Neutrophil (primary cell): Measurements from ENCODE around the gene TP63.

Experiments
- H3K27ac ChIP-seq: fragments of 200-600 bp; sonication (generic); 2 replicates; pipeline ENCODE4 v1.5.1; 2016; ENCODE audit warnings: mild to moderate bottlenecking, moderate library complexity
- H3K27me3 ChIP-seq: fragments of 200-600 bp; sonication (generic); 2 replicates; pipeline ENCODE4 v1.6.0; 2016; ENCODE audit warnings: mild to moderate bottlenecking
- H3K36me3 ChIP-seq: fragments of 200-600 bp; sonication (generic); 2 replicates; pipeline ENCODE4 v1.5.1; 2017
- H3K4me1 ChIP-seq, 2 experiments: fragments of 200-600 bp in 1 of 2; sonication (generic) in 1 of 2; 1 replicate in 1 of 2; 2 replicates in 1 of 2; pipeline versions ENCODE4 v1.5.1 to v1.6.1; 2013 to 2016; ENCODE audit warnings: low read depth in 1 of 2, low read length in 1 of 2, mild to moderate bottlenecking in 1 of 2, moderate library complexity in 1 of 2; ENCODE audit not compliant: control insufficient read depth in 1 of 2, insufficient read depth in 1 of 2
- H3K4me3 ChIP-seq, 2 experiments: fragments of 200-600 bp in 1 of 2; sonication (generic) in 1 of 2; 1 replicate in 1 of 2; 2 replicates in 1 of 2; pipeline ENCODE4 v1.5.1; 2013 to 2016; ENCODE audit warnings: low read depth in 1 of 2, low read length in 1 of 2, mild to moderate bottlenecking in 1 of 2, moderate library complexity in 1 of 2
- H3K9me3 ChIP-seq: fragments of 200-600 bp; sonication (generic); 2 replicates; pipeline ENCODE4 v1.5.1; 2016
- TF ChIP-seq, protein P1 (sequence below): fragments of 200-600 bp; sonication (generic); IDR thresholded peaks from 2 replicates; pipeline ENCODE4 v1.5.1; 2016; ENCODE audit warnings: antibody characterized with exemption

The TP63 gene

DNA sequence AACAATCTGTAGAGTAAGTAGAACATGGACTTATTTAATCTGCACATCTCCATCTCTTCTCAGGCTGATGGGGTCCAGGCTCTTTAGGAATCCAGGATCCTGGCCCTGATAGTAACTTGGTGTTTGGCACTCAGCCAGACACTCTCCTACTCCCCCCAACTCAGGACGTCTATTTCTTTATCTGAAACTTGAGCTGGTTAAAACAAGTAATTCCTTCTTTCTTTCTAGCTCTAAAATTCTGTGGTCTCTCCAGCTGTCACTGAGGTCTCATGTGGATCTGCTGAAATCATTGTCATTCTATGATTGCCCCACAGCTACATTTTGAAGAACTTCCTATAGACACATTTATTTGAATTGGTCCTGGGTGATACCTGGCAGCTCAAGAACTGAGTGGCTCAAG is 59.0 kb downstream of the TP63 start:
- no peak overlapping the region for H3K4me3 ChIP-seq
- H3K27me3 ChIP-seq: no peaks in the 10 kb centered on the region
- no peaks in the 10 kb centered on the region for H3K36me3 ChIP-seq
- no peak overlapping the region for H3K27ac ChIP-seq
- no peaks in the 10 kb centered on the region for H3K9me3 ChIP-seq
- TF ChIP-seq, protein P1, sequence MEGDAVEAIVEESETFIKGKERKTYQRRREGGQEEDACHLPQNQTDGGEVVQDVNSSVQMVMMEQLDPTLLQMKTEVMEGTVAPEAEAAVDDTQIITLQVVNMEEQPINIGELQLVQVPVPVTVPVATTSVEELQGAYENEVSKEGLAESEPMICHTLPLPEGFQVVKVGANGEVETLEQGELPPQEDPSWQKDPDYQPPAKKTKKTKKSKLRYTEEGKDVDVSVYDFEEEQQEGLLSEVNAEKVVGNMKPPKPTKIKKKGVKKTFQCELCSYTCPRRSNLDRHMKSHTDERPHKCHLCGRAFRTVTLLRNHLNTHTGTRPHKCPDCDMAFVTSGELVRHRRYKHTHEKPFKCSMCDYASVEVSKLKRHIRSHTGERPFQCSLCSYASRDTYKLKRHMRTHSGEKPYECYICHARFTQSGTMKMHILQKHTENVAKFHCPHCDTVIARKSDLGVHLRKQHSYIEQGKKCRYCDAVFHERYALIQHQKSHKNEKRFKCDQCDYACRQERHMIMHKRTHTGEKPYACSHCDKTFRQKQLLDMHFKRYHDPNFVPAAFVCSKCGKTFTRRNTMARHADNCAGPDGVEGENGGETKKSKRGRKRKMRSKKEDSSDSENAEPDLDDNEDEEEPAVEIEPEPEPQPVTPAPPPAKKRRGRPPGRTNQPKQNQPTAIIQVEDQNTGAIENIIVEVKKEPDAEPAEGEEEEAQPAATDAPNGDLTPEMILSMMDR: no peak
- peaks cover 15 to 20% of the 10 kb centered on the region in 2 experiments for H3K4me1 ChIP-seq

DNA sequence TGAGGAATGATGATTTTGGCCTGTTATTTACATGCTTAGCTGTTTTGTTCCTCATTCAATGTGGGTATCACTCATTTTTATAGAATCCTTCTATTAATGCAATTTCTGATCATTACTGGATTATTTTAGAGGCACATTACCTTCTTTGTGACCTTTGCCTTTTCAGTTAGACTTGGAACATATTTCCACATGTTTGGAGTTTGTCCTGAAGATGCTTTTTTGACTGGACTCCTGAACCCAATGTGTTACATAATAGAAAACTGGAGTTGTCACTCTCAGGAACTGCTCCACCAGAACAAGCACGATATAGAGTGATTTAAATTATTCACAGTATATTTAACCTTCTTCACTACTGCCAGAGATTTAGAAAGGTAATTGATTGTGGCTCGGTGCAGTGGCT is 59.5 kb downstream of the TP63 start:
- no peaks in the 10 kb centered on the region for H3K27me3 ChIP-seq
- TF ChIP-seq, protein P1: no peak
- peaks cover 15 to 20% of the 10 kb centered on the region in 2 experiments for H3K4me1 ChIP-seq
- H3K36me3 ChIP-seq: no peaks in the 10 kb centered on the region
- no peaks in the 10 kb centered on the region for H3K9me3 ChIP-seq
- H3K27ac ChIP-seq: no peak overlapping the region
- H3K4me3 ChIP-seq: no peak overlapping the region

DNA sequence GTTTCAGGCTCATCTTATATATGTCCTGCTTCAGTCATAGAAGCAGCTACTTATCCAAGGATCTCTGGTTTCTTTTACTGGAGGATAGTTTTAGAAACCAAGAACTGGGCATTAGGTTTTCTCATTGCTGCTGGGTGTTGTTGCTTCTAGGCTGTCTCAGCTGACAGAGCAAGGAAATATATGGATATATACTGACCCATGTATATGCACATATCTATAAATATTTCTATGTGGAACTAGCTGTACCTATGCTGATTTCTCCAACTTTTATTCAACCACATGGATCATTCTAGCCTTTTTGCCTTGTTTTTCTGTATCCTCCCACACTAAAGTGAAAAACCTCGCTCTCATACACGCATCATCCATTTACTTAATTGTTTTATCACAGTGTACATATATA is 64.2 kb downstream of the TP63 start:
- Histone ChIP-seq H3K9me3 (no peaks in the 10 kb centered on the region), H3K27ac (no peak overlapping the region), H3K4me1 (peaks cover 14 to 18% of the 10 kb centered on the region in 2 experiments), H3K4me3 (no peak overlapping the region), H3K36me3 (no peaks in the 10 kb centered on the region), H3K27me3 (no peaks in the 10 kb centered on the region)
- TF ChIP-seq, protein P1: no peak

DNA sequence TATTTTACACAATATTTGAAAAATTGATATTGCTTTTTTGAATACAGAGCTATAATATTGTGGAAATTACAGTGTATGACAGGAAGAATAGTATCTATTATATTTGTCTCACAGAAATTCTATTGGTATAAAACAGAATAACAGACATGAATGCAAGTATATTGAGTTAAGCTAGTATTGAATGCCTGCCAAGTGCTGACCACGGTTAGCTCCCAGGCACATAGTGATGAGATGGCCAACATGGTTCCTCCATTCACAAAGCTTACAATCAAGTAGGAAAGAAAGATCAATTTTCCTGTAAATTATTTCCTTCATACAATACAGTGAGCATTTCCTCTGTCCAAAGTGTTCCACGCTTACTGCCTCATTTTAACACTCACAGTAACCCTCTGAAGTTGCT is 67.6 kb downstream of the TP63 start:
- TF ChIP-seq, protein P1: no peak
- Histone ChIP-seq H3K27me3 (no peaks in the 10 kb centered on the region), H3K9me3 (no peaks in the 10 kb centered on the region), H3K36me3 (no peaks in the 10 kb centered on the region), H3K27ac (no peak overlapping the region), H3K4me3 (no peak overlapping the region), H3K4me1 (no peaks in the 10 kb centered on the region)

DNA sequence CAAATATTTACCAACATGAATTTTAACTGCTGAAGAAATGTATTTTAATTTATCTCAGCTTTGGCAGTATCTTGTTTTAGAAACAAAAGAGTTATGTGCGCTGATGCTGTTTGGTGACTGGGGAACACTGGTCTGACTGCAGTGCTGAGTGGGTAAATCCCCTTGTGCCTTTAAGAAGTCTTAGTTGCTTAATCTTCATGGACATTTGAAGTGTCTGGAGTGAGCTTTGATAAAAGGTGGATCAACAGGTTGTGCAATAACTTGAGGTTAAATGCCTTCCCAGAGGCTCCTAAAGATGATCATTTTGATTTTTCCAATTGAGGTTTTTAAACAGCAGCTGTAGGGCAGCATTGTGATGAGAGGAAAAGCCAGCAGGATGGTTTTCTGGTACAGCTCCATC is 68.7 kb downstream of the TP63 start:
- no peaks in the 10 kb centered on the region for H3K27me3 ChIP-seq
- TF ChIP-seq, protein P1: no peak
- H3K27ac ChIP-seq: no peak overlapping the region
- H3K4me1 ChIP-seq: no peaks in the 10 kb centered on the region
- H3K36me3 ChIP-seq: no peaks in the 10 kb centered on the region
- no peaks in the 10 kb centered on the region for H3K9me3 ChIP-seq
- no peak overlapping the region for H3K4me3 ChIP-seq

DNA sequence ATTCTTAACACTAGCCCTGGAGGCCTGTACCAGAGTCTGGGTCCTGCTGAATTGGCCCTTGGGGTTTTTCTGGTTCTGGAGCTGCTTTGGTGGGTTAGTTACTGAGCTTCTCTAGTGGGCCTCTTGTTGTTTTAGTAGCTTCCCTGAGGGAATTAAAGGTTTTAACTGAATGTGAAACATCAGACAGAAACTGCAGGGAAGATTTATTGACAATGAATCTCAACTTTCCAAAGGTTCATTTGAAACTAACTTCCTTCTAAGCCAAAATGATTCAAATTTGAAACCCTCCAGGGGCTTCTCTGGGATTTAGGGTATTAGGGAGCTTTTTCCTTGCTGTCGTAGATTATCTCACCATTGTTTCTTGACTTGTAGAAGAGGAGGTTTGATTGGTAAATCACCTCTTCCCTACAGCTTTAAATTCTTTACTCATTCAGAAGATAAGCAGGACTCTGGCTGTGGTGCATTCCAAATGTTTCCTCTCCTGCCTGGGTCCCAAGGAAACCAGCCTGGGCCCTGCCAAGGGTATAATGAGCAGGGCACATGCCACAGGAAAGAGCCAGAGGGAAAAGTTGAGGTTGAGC is 71.0 kb downstream of the TP63 start:
- TF ChIP-seq, protein P1: no peak
- no peaks in the 10 kb centered on the region for H3K36me3 ChIP-seq
- H3K27ac ChIP-seq: no peak overlapping the region
- no peaks in the 10 kb centered on the region for H3K4me1 ChIP-seq
- no peaks in the 10 kb centered on the region for H3K27me3 ChIP-seq
- no peaks in the 10 kb centered on the region for H3K9me3 ChIP-seq
- no peak overlapping the region for H3K4me3 ChIP-seq
